K562 (cell line): ENCODE results near the gene MAP1S. TPM values are rescaled to one million over a fixed set of nuclear protein-coding genes. Genes with fewer than 3 reads are reported as not detected.

Experiments
- ARID2 ChIP-seq: fragments of 450-650 bp; IDR thresholded peaks from 2 replicates; pipeline ENCODE4 v1.6.1; 2017; ENCODE audit warnings: antibody characterized with exemption, mild to moderate bottlenecking
- BRD9 ChIP-seq: fragments of 450-650 bp; IDR thresholded peaks from 2 replicates; pipeline ENCODE4 v1.6.1; 2018; ENCODE audit warnings: low read depth; ENCODE audit not compliant: partially characterized antibody
- CREM ChIP-seq: IDR thresholded peaks from 2 replicates; pipeline ENCODE4 v1.6.1; 2014; ENCODE audit warnings: antibody characterized with exemption, low read depth
- EGR1 ChIP-seq: fragments of 450-650 bp; conservative IDR thresholded peaks from 2 replicates; pipeline ENCODE4 v1.6.1; 2017; ENCODE audit warnings: mild to moderate bottlenecking
- GABPA ChIP-seq: fragments of 200-800 bp; sonication (Bioruptor generic); conservative IDR thresholded peaks from 2 replicates; pipeline ENCODE4 v1.6.1; 2016; ENCODE audit warnings: low read depth, missing genetic modification characterization, missing compliant biosample characterization
- HNRNPK ChIP-seq: fragments of 200-400 bp; formaldehyde crosslinking; IDR thresholded peaks from one replicate; pipeline ENCODE4 v1.6.1; 2018; ENCODE audit warnings: mild to moderate bottlenecking, low read depth, low read length; ENCODE audit not compliant: poor library complexity, severe bottlenecking
- KAT7 ChIP-seq: sonication (generic); formaldehyde crosslinking; IDR thresholded peaks from 2 replicates; pipeline ENCODE4 v1.8.0; 2022; ENCODE audit warnings: missing genetic modification reagents, mild to moderate bottlenecking, borderline replicate concordance
- KAT8 ChIP-seq: fragments of 450-650 bp; IDR thresholded peaks from 2 replicates; pipeline ENCODE4 v1.6.1; 2016; ENCODE audit warnings: low read depth, mild to moderate bottlenecking
- MBD2 ChIP-seq: sonication (generic); IDR thresholded peaks from 2 replicates; pipeline ENCODE4 v1.6.1; 2016; ENCODE audit warnings: low read depth, borderline replicate concordance
- MIER1 ChIP-seq: fragments of 450-650 bp; IDR thresholded peaks from 2 replicates; pipeline ENCODE4 v1.6.1; 2016; ENCODE audit warnings: antibody characterized with exemption, mild to moderate bottlenecking, low read depth
- NCOA1 ChIP-seq: fragments of 450-650 bp; IDR thresholded peaks from 2 replicates; pipeline ENCODE4 v1.6.1; 2016; ENCODE audit warnings: low read depth
- PCBP1 ChIP-seq: fragments of 200-400 bp; formaldehyde crosslinking; IDR thresholded peaks from 2 replicates; pipeline ENCODE4 v1.6.1; 2018; ENCODE audit warnings: mild to moderate bottlenecking, low read depth, low read length; ENCODE audit not compliant: poor library complexity, severe bottlenecking
- PML ChIP-seq: IDR thresholded peaks from 2 replicates; pipeline ENCODE4 v1.6.1; 2012; ENCODE audit warnings: low read length, inconsistent platforms
- RBM14 ChIP-seq: fragments of 200-400 bp; formaldehyde crosslinking; IDR thresholded peaks from 2 replicates; pipeline ENCODE4 v1.6.1; 2018; ENCODE audit warnings: low read depth, mild to moderate bottlenecking, low read length, moderate library complexity, borderline replicate concordance; ENCODE audit not compliant: insufficient read depth
- SMAD4 ChIP-seq: fragments of 250-450 bp; sonication (Bioruptor Pico); conservative IDR thresholded peaks from 2 replicates; pipeline ENCODE4 v1.8.0; 2021; ENCODE audit warnings: inconsistent platforms, mild to moderate bottlenecking, moderate library complexity
- SMC3 ChIP-seq: conservative IDR thresholded peaks from 2 replicates; pipeline ENCODE4 v1.6.1; 2011; ENCODE audit warnings: low read depth, low read length, improper control_type of control experiment; ENCODE audit not compliant: insufficient read depth
- YY1 ChIP-seq, 3 experiments: IDR thresholded peaks; 2 replicates each; pipeline ENCODE4 v1.6.1; 2011; ENCODE audit warnings: low read length in 2 of 3, mild to moderate bottlenecking in 2 of 3, moderate library complexity in 2 of 3, borderline replicate concordance in 1 of 3, control low read depth in 1 of 3, low read depth in 1 of 3; ENCODE audit not compliant: insufficient read depth in 3 of 3, insufficient replicate concordance in 2 of 3, control insufficient read depth in 1 of 3, insufficient read length in 1 of 3; ENCODE audit errors: extremely low read depth in 1 of 3
- ZSCAN29 ChIP-seq: fragments of 450-650 bp; IDR thresholded peaks from 2 replicates; pipeline ENCODE4 v1.6.1; 2017
- polyA plus RNA-seq, 8 experiments: library from polyadenylated mRNA; depleted of rRNA in 4 of 8; stranded (reverse) in 5 of 8; unstranded in 3 of 8; fragments of >200 nt; fragmentation: Nextera tagmentation in 2 of 8; fragmentation: Illumina TruSeq in 1 of 8; extraction: Ambion mirVana in 2 of 8; extraction: Trizol in 1 of 8; gene quantifications; 2 replicates each; pipeline versions ENCODE4 v1.2.1 to v1.2.3, GENCODE V29; 2011 to 2014; ENCODE audit warnings: inconsistent platforms in 1 of 8, missing spikeins in 1 of 8
- total RNA-seq, 7 experiments: library from RNA; depleted of rRNA in 6 of 7; stranded (reverse); fragments of >200 nt in 6 of 7; fragmentation: Illumina TruSeq in 2 of 7; extraction: Trizol in 2 of 7; gene quantifications; 2 replicates each; pipeline versions ENCODE4 v1.2.1 to v1.2.3, GENCODE V29; 2011 to 2021; ENCODE audit warnings: low replicate concordance in 1 of 7
- TF ChIP-seq, protein P1 (sequence below), 2 experiments: fragments of 450-650 bp; conservative IDR thresholded peaks; 2 replicates each; pipeline ENCODE4 v1.6.1; 2017; ENCODE audit warnings: mild to moderate bottlenecking in 2 of 2, moderate library complexity in 2 of 2
- TF ChIP-seq, protein P2 (sequence below): IDR thresholded peaks from 2 replicates; pipeline ENCODE4 v1.6.1; 2011; ENCODE audit warnings: borderline replicate concordance, low read depth, mild to moderate bottlenecking, moderate library complexity, low read length; ENCODE audit not compliant: insufficient read depth, poor library complexity, severe bottlenecking
- TF ChIP-seq, protein P3 (sequence below): fragments of 450-650 bp; formaldehyde crosslinking; IDR thresholded peaks from 2 replicates; pipeline ENCODE4 v1.4.0; 2020; ENCODE audit warnings: mild to moderate bottlenecking, moderate library complexity
- TF ChIP-seq, protein P4 (sequence below): sonication (generic); formaldehyde crosslinking; IDR thresholded peaks from 2 replicates; pipeline ENCODE4 v1.9.0; 2022; ENCODE audit warnings: mild to moderate bottlenecking, missing genetic modification reagents

The MAP1S gene
- total and polyA plus RNA-seq, 9 of the 15 experiments (the other 6 are each of a cell fraction or from before 2014, with no cell fraction given) = 2.0 to 81.0 (median 9.5) TPM

DNA sequence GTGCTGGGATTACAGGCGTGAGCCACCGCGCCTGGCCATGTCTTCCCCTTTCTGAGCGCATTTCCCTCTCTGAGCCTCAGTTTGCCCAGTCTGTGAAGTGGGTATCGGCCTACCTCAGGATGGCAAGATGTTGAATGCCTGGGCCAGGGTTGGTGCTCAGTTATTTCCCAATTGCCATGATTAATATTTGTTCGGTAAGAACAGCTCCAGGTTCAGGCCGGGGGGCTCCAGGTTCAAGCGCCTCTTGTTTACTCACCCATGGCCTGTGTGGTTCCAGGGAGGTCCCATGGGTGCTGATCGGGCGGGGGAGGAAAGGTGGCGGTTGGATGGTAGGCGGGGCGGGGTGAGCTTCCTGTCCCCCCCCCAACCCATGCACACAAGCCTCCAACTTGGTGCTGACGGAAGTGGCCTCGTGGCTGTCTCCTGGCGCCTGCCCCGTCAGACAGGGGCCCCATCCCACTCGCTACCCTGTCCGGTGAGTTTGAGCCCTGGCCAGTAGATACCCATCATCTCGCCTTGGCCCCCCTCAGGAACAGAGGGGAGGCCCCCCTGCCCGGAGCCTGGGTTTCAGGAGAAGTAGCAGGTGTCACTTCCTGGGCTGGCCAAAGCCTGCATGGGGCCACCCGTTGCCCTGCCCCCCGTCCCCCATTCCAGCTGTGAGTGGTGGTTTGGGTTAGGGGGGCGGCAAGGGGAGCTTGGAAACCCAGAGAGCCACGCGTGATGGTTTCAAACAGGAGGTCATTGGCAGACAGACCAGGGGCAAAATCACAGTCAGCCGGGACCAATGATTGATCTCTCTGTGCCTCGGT is 32.0 kb downstream of the MAP1S start, which contains the start of gene FCHO1 (continued):
- peak; percentile 46; the same call in 1 of the 2 replicates for TF ChIP-seq MBD2
- TF ChIP-seq, protein P1, sequence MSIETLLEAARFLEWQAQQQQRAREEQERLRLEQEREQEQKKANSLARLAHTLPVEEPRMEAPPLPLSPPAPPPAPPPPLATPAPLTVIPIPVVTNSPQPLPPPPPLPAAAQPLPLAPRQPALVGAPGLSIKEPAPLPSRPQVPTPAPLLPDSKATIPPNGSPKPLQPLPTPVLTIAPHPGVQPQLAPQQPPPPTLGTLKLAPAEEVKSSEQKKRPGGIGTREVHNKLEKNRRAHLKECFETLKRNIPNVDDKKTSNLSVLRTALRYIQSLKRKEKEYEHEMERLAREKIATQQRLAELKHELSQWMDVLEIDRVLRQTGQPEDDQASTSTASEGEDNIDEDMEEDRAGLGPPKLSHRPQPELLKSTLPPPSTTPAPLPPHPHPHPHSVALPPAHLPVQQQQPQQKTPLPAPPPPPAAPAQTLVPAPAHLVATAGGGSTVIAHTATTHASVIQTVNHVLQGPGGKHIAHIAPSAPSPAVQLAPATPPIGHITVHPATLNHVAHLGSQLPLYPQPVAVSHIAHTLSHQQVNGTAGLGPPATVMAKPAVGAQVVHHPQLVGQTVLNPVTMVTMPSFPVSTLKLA (conservative IDR thresholded peaks at IDR 0.05) = peak; percentile 87 to 94
- TF ChIP-seq KAT8 = no peak
- peak; percentile 77; the same call in 1 of the 2 replicates for TF ChIP-seq SMAD4
- peak; percentile 77 for TF ChIP-seq CREM
- TF ChIP-seq PML = peak; percentile 57; the same call in 1 of the 2 replicates
- TF ChIP-seq, protein P2, sequence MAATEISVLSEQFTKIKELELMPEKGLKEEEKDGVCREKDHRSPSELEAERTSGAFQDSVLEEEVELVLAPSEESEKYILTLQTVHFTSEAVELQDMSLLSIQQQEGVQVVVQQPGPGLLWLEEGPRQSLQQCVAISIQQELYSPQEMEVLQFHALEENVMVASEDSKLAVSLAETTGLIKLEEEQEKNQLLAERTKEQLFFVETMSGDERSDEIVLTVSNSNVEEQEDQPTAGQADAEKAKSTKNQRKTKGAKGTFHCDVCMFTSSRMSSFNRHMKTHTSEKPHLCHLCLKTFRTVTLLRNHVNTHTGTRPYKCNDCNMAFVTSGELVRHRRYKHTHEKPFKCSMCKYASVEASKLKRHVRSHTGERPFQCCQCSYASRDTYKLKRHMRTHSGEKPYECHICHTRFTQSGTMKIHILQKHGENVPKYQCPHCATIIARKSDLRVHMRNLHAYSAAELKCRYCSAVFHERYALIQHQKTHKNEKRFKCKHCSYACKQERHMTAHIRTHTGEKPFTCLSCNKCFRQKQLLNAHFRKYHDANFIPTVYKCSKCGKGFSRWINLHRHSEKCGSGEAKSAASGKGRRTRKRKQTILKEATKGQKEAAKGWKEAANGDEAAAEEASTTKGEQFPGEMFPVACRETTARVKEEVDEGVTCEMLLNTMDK = no peak
- peak; percentile 91 for TF ChIP-seq GABPA (tag)
- TF ChIP-seq KAT7 (CRISPR knock-in tag) = no peak
- TF ChIP-seq BRD9 = peak; percentile 97
- TF ChIP-seq YY1 (IDR thresholded peaks at IDR 0.05; ENCODE audit: borderline replicate concordance in 1 of 3, control insufficient read depth in 1 of 3, extremely low read depth in 1 of 3, insufficient read depth in 3 of 3, insufficient read length in 1 of 3, insufficient replicate concordance in 2 of 3, low read depth in 1 of 3, low read length in 2 of 3) = peak in 2 of 3 experiments; percentile 58 to 74
- TF ChIP-seq, protein P3, sequence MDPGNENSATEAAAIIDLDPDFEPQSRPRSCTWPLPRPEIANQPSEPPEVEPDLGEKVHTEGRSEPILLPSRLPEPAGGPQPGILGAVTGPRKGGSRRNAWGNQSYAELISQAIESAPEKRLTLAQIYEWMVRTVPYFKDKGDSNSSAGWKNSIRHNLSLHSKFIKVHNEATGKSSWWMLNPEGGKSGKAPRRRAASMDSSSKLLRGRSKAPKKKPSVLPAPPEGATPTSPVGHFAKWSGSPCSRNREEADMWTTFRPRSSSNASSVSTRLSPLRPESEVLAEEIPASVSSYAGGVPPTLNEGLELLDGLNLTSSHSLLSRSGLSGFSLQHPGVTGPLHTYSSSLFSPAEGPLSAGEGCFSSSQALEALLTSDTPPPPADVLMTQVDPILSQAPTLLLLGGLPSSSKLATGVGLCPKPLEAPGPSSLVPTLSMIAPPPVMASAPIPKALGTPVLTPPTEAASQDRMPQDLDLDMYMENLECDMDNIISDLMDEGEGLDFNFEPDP = no peak
- TF ChIP-seq ARID2 = peak; percentile 16; the same call in 1 of the 2 replicates
- no peak for TF ChIP-seq ZSCAN29
- TF ChIP-seq RBM14 = no peak
- peak; percentile 39 for TF ChIP-seq PCBP1
- TF ChIP-seq HNRNPK = no peak
- TF ChIP-seq NCOA1 = peak; percentile 54; the same call in 1 of the 2 replicates
- TF ChIP-seq, protein P4, sequence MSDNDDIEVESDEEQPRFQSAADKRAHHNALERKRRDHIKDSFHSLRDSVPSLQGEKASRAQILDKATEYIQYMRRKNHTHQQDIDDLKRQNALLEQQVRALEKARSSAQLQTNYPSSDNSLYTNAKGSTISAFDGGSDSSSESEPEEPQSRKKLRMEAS (CRISPR knock-in tag) = peak; percentile 80
- TF ChIP-seq SMC3 = no peak
- peak; percentile 77; the same call in 1 of the 2 replicates for TF ChIP-seq MIER1
- TF ChIP-seq EGR1 = peak; percentile 85
